DOHH2 (cell line): Measurements from ENCODE around the gene CHODL.

ENCODE experiments used
- H3F3A ChIP-seq: fragments of 200-600 bp; sonication (generic), shearing (Covaris generic); 2 replicates; pipeline ENCODE4 v1.6.0; 2016; ENCODE audit warnings: antibody characterized with exemption, mild to moderate bottlenecking; ENCODE audit not compliant: control insufficient read depth, insufficient read depth
- H3K27ac ChIP-seq: fragments of 200-600 bp; sonication (generic); 2 replicates; pipeline ENCODE4 v1.5.1; 2014; ENCODE audit warnings: low read depth, mild to moderate bottlenecking, low read length, moderate library complexity
- H3K27me3 ChIP-seq: fragments of 200-600 bp; sonication (generic); 2 replicates; pipeline ENCODE4 v1.6.1; 2014; ENCODE audit warnings: mild to moderate bottlenecking, low read length, mixed read lengths; ENCODE audit not compliant: control insufficient read depth
- H3K36me3 ChIP-seq: fragments of 200-600 bp; sonication (generic); 2 replicates; pipeline ENCODE4 v1.6.1; 2014; ENCODE audit warnings: mild to moderate bottlenecking, low read length, moderate library complexity, mixed read lengths; ENCODE audit not compliant: control insufficient read depth
- H3K4me1 ChIP-seq: fragments of 200-600 bp; sonication (generic); 2 replicates; pipeline ENCODE4 v1.6.1; 2014; ENCODE audit warnings: mild to moderate bottlenecking, low read length, mixed read lengths; ENCODE audit not compliant: control insufficient read depth
- H3K4me2 ChIP-seq: fragments of 200-600 bp; sonication (generic); 2 replicates; pipeline ENCODE4 v1.6.0; 2014; ENCODE audit warnings: mild to moderate bottlenecking, low read length, moderate library complexity
- H3K4me3 ChIP-seq: fragments of 200-600 bp; sonication (generic); 2 replicates; pipeline ENCODE4 v1.5.1; 2014; ENCODE audit warnings: mild to moderate bottlenecking, low read length, mixed read lengths
- H3K79me2 ChIP-seq: fragments of 200-600 bp; sonication (generic); 2 replicates; pipeline ENCODE4 v1.6.1; 2014; ENCODE audit warnings: mild to moderate bottlenecking, low read length, mixed read lengths; ENCODE audit not compliant: control insufficient read depth
- H3K9me2 ChIP-seq: fragments of 200-600 bp; sonication (generic); replicated peaks from 2 replicates; pipeline ENCODE4 v1.6.1; 2014; ENCODE audit warnings: mild to moderate bottlenecking, low read length, mixed read lengths; ENCODE audit not compliant: control insufficient read depth
- H3K9me3 ChIP-seq: fragments of 200-600 bp; sonication (generic); 2 replicates; pipeline ENCODE4 v1.6.1; 2014; ENCODE audit warnings: antibody characterized with exemption, low read length, mixed read lengths; ENCODE audit not compliant: control insufficient read depth, insufficient read depth
- H4K20me1 ChIP-seq: fragments of 200-600 bp; sonication (generic); 2 replicates; pipeline ENCODE4 v1.6.0; 2014; ENCODE audit warnings: low read depth, mild to moderate bottlenecking, antibody characterized with exemption, low read length, moderate library complexity; ENCODE audit not compliant: control insufficient read depth, insufficient read depth
- CTCF ChIP-seq: fragments of 200-600 bp; sonication (generic); IDR thresholded peaks from one replicate; pipeline ENCODE4 v1.5.1; 2014; ENCODE audit warnings: antibody characterized with exemption, mild to moderate bottlenecking, low read depth, low read length; ENCODE audit not compliant: poor library complexity, severe bottlenecking
- EZH2phosphoT487 ChIP-seq: fragments of 200-600 bp; sonication (generic); IDR thresholded peaks from 2 replicates; pipeline ENCODE4 v1.6.1; 2017; ENCODE audit warnings: borderline replicate concordance, mild to moderate bottlenecking, antibody characterized with exemption, low read length, moderate library complexity, mixed read lengths

CHODL gene

GRCh38 chr21:18244671-18245463, at the start of gene CHODL:
CHODL (plus strand) TSS chr21:18244833; CDS start chr21:18245224, 391 bp downstream.
- no peak within 1 kb of the TSS for H3K4me3 ChIP-seq
- no peaks in the 10 kb centered on the region for H3K27me3 ChIP-seq
- no peaks in the 10 kb centered on the region for H3K79me2 ChIP-seq
- H3K4me2 ChIP-seq: no peak within 1 kb of the TSS
- H3K36me3 ChIP-seq: no peaks in the 10 kb centered on the region
- no peak within 1 kb of the TSS for H3K27ac ChIP-seq
- TF ChIP-seq CTCF (no peak), EZH2phosphoT487 (no peak)
- H4K20me1 ChIP-seq: no peaks in the 10 kb centered on the region
- no peaks in the 10 kb centered on the region for H3F3A ChIP-seq
- no peaks in the 10 kb centered on the region for H3K4me1 ChIP-seq
- no peaks in the 10 kb centered on the region for H3K9me2 ChIP-seq
- no peaks in the 10 kb centered on the region for H3K9me3 ChIP-seq

GRCh38 chr21:18204931-18205330, 39.7 kb upstream of the CHODL start:
- no peak for TF ChIP-seq CTCF

GRCh38 chr21:18218331-18218730, 26.3 kb upstream of the CHODL start:
- H3K79me2 ChIP-seq: no peaks in the 10 kb centered on the region
- H3K27ac ChIP-seq: no peak overlapping the region
- H3K9me2 ChIP-seq: no peaks in the 10 kb centered on the region
- H3K4me2 ChIP-seq: no peak overlapping the region
- H3K4me3 ChIP-seq: no peak overlapping the region
- H3K27me3 ChIP-seq: no peaks in the 10 kb centered on the region
- no peaks in the 10 kb centered on the region for H3F3A ChIP-seq
- TF ChIP-seq CTCF (no peak), EZH2phosphoT487 (no peak)
- H4K20me1 ChIP-seq: no peaks in the 10 kb centered on the region
- no peaks in the 10 kb centered on the region for H3K36me3 ChIP-seq
- H3K9me3 ChIP-seq: no peaks in the 10 kb centered on the region
- H3K4me1 ChIP-seq: no peaks in the 10 kb centered on the region

More at GRCh38 chr21:18204931-18205330, 39.7 kb upstream of the CHODL start:
- Histone ChIP-seq H3K79me2 (no peaks in the 10 kb centered on the region), H3F3A (no peaks in the 10 kb centered on the region), H3K9me3 (peaks cover under 1% of the 10 kb centered on the region; the same call in 1 of the 2 replicates), H3K27me3 (no peaks in the 10 kb centered on the region), H3K36me3 (no peaks in the 10 kb centered on the region), H3K4me1 (no peaks in the 10 kb centered on the region), H3K27ac (no peak overlapping the region), H3K9me2 (no peaks in the 10 kb centered on the region), H3K4me2 (no peak overlapping the region), H4K20me1 (no peaks in the 10 kb centered on the region), H3K4me3 (no peak overlapping the region)
